Measurements from ENCODE around the gene GABBR2.
"Not testable (repeated sequence)": the region's sequence is repeated elsewhere in the genome, so short reads cannot be mapped to it uniquely, and the experiment has no call there.

The GABBR2 gene

GRCh38 chr9:98684816-98685215, 23.9 kb downstream of the GABBR2 start:
- DNase-seq, result not testable (repeated sequence)

GRCh38 chr9:98678244-98678842, 30.4 kb downstream of the GABBR2 start:
- no peak for DNase-seq

GRCh38 chr9:98673681-98674080, 35.1 kb downstream of the GABBR2 start:
- no peak for DNase-seq

- DNase-seq, result no peak
Observed at GRCh38 chr9:98667005-98667640, 41.6 kb downstream of the GABBR2 start.

GRCh38 chr9:98665501-98665900, 43.2 kb downstream of the GABBR2 start:
- no peak for DNase-seq

GRCh38 chr9:98660541-98660940, 48.2 kb downstream of the GABBR2 start:
- no peak for DNase-seq

- no peak for DNase-seq
Observed at GRCh38 chr9:98658951-98659351, 49.8 kb downstream of the GABBR2 start.

- DNase-seq, result peak; percentile 44
Observed at GRCh38 chr9:98657897-98658296, 50.8 kb downstream of the GABBR2 start.

- no peak for DNase-seq
Observed at GRCh38 chr9:98656511-98656910, 52.2 kb downstream of the GABBR2 start.

GRCh38 chr9:98655428-98655827, 53.3 kb downstream of the GABBR2 start:
- not testable (repeated sequence) for DNase-seq

- peak; percentile 67 for DNase-seq
Observed at GRCh38 chr9:98654247-98654646, 54.5 kb downstream of the GABBR2 start.

- DNase-seq, result no peak
Observed at GRCh38 chr9:98652741-98653140, 56.0 kb downstream of the GABBR2 start.

- DNase-seq, result no peak
Observed at GRCh38 chr9:98652302-98652701, 56.4 kb downstream of the GABBR2 start.

GRCh38 chr9:98647236-98647635, 61.5 kb downstream of the GABBR2 start:
- DNase-seq, result no peak

GRCh38 chr9:98644011-98644410, 64.7 kb downstream of the GABBR2 start:
- DNase-seq, result no peak

- DNase-seq, result no peak
Observed at GRCh38 chr9:98642661-98643312, 65.9 kb downstream of the GABBR2 start.

GRCh38 chr9:98641695-98642094, 67.0 kb downstream of the GABBR2 start:
- no peak for DNase-seq

GRCh38 chr9:98640394-98640793, 68.3 kb downstream of the GABBR2 start:
- DNase-seq, result no peak

GRCh38 chr9:98639133-98639532, 69.6 kb downstream of the GABBR2 start:
- no peak for DNase-seq

GRCh38 chr9:98637381-98637780, 71.4 kb downstream of the GABBR2 start:
- DNase-seq, result peak; percentile 21

- peak; percentile 40 for DNase-seq
Observed at GRCh38 chr9:98635374-98635773, 73.4 kb downstream of the GABBR2 start.

- DNase-seq, result no peak
Observed at GRCh38 chr9:98634685-98635336, 73.9 kb downstream of the GABBR2 start.

- no peak for DNase-seq
Observed at GRCh38 chr9:98632839-98633238, 75.9 kb downstream of the GABBR2 start.

- peak; percentile 45 for DNase-seq
Observed at GRCh38 chr9:98627296-98627695, 81.4 kb downstream of the GABBR2 start.
